A673 (cell line): ENCODE measurements around the gene GOLGA3.

ENCODE experiments used
- CTCF ChIP-seq: fragments of 300-800, 200-600 bp; sonication (generic); conservative IDR thresholded peaks from 2 replicates; pipeline ENCODE4 v1.5.1; 2017; ENCODE audit warnings: low read depth, mild to moderate bottlenecking, antibody characterized with exemption, low read length, moderate library complexity, mixed read lengths
- EZH2 ChIP-seq: fragments of 200-600 bp; sonication (generic); IDR thresholded peaks from 2 replicates; pipeline ENCODE4 v1.6.1; 2017; ENCODE audit warnings: borderline replicate concordance, low read depth, mild to moderate bottlenecking, mixed read lengths, antibody characterized with exemption, low read length; ENCODE audit not compliant: poor library complexity, severe bottlenecking

GRCh38 chr12:132813443-132813842 lies 15.2 kb downstream of the GOLGA3 start:
- TF ChIP-seq EZH2 (no peak), CTCF (no peak)
